Midbrain (tissue), 1 donor: ENCODE measurements around the gene RIMBP3C.
"Not testable (repeated sequence)": the region's sequence is repeated elsewhere in the genome, so short reads cannot be mapped to it uniquely, and the experiment has no call there.

ENCODE experiments used
- DNase-seq: peaks from one replicate; lab custom pipeline; 2025; lab: John Stamatoyannopoulos, UW

Gene RIMBP3C

GRCh38 chr22:21573293-21573734, 22.1 kb upstream of the RIMBP3C start:
- no peak for DNase-seq

- no peak for DNase-seq
Measured at GRCh38 chr22:21571679-21572078, 20.4 kb upstream of the RIMBP3C start.

GRCh38 chr22:21570398-21570797, 19.1 kb upstream of the RIMBP3C start:
- no peak for DNase-seq

GRCh38 chr22:21569459-21570170, 18.4 kb upstream of the RIMBP3C start:
- DNase-seq: no peak

- DNase-seq: not testable (repeated sequence)
Measured at GRCh38 chr22:21569076-21569427, 17.8 kb upstream of the RIMBP3C start.

- DNase-seq: no peak
Measured at GRCh38 chr22:21568347-21569075, 17.2 kb upstream of the RIMBP3C start.

- DNase-seq: peak; percentile 81
Measured at GRCh38 chr22:21567456-21568346, 16.4 kb upstream of the RIMBP3C start, which contains the start of gene UBE2L3. Gene UBE2L3, plus strand, starts transcription at chr22:21567714. Its CDS starts 31 bp downstream, at chr22:21567745.

- no peak for DNase-seq
Measured at GRCh38 chr22:21564411-21564810, 13.2 kb upstream of the RIMBP3C start.

- no peak for DNase-seq
Measured at GRCh38 chr22:21563912-21564311, 12.7 kb upstream of the RIMBP3C start.

GRCh38 chr22:21560657-21561056, 9.4 kb upstream of the RIMBP3C start:
- not testable (repeated sequence) for DNase-seq

- DNase-seq: not testable (repeated sequence)
Measured at GRCh38 chr22:21559345-21560125, 8.3 kb upstream of the RIMBP3C start.

- DNase-seq: not testable (repeated sequence)
Measured at GRCh38 chr22:21550678-21551047, 598 bp downstream of the RIMBP3C start.

GRCh38 chr22:21550008-21550677, 1.1 kb downstream of the RIMBP3C start:
- DNase-seq: not testable (repeated sequence)

GRCh38 chr22:21549558-21549957, 1.7 kb downstream of the RIMBP3C start:
- DNase-seq: not testable (repeated sequence)

- DNase-seq: not testable (repeated sequence)
Measured at GRCh38 chr22:21544432-21545322, 6.6 kb downstream of the RIMBP3C start.

GRCh38 chr22:21539862-21540261, 11.4 kb downstream of the RIMBP3C start:
- not testable (repeated sequence) for DNase-seq

- DNase-seq: not testable (repeated sequence)
Measured at GRCh38 chr22:21532863-21533648, 18.2 kb downstream of the RIMBP3C start.

GRCh38 chr22:21531525-21531924, 19.7 kb downstream of the RIMBP3C start:
- not testable (repeated sequence) for DNase-seq
